Measurements from ENCODE around the gene ABCC4.

Gene ABCC4

GRCh38 chr13:95111608-95112007 lies 189.6 kb downstream of the ABCC4 start:
- no peak for DNase-seq

GRCh38 chr13:95106562-95106961 lies 194.7 kb downstream of the ABCC4 start:
- DNase-seq, result no peak

- no peak for DNase-seq
These were observed 200.5 kb downstream of the ABCC4 start for GRCh38 chr13:95100525-95101433.

- no peak for DNase-seq
These were observed 201.7 kb downstream of the ABCC4 start for GRCh38 chr13:95099541-95099940.

GRCh38 chr13:95098916-95099315 lies 202.3 kb downstream of the ABCC4 start:
- DNase-seq, result no peak

- no peak for DNase-seq
These were observed 209.5 kb downstream of the ABCC4 start for GRCh38 chr13:95091755-95092154.

- DNase-seq, result no peak
These were observed 213.4 kb downstream of the ABCC4 start for GRCh38 chr13:95087746-95088305.

- no peak for DNase-seq
These were observed 214.5 kb downstream of the ABCC4 start for GRCh38 chr13:95086761-95087160.

GRCh38 chr13:95083758-95084157 lies 217.5 kb downstream of the ABCC4 start:
- DNase-seq, result no peak

GRCh38 chr13:95083066-95083465 lies 218.2 kb downstream of the ABCC4 start:
- no peak for DNase-seq

- no peak for DNase-seq
These were observed 225.7 kb downstream of the ABCC4 start for GRCh38 chr13:95075506-95075905.

- no peak for DNase-seq
These were observed 226.4 kb downstream of the ABCC4 start for GRCh38 chr13:95074820-95075219.

GRCh38 chr13:95073747-95074311 lies 227.4 kb downstream of the ABCC4 start:
- no peak for DNase-seq

- no peak for DNase-seq
These were observed 233.9 kb downstream of the ABCC4 start for GRCh38 chr13:95067303-95067702.

GRCh38 chr13:95060014-95060519 lies 241.2 kb downstream of the ABCC4 start:
- no peak for DNase-seq

- no peak for DNase-seq
These were observed 241.9 kb downstream of the ABCC4 start for GRCh38 chr13:95059306-95059705.

- DNase-seq, result no peak
These were observed 242.6 kb downstream of the ABCC4 start for GRCh38 chr13:95058680-95059079.

GRCh38 chr13:95056266-95056665 lies 245.0 kb downstream of the ABCC4 start:
- DNase-seq, result no peak

GRCh38 chr13:95050800-95051615 lies 250.2 kb downstream of the ABCC4 start:
- no peak for DNase-seq

GRCh38 chr13:95049772-95050171 lies 251.5 kb downstream of the ABCC4 start:
- DNase-seq, result no peak

GRCh38 chr13:95044452-95045205 lies 256.6 kb downstream of the ABCC4 start:
- no peak for DNase-seq

- no peak for DNase-seq
These were observed 261.8 kb downstream of the ABCC4 start for GRCh38 chr13:95039415-95039814.
